NCI-H2171 treated with DMSO at 0.1 percent for 48 hours (cell line): ENCODE measurements around the gene LSMEM2.
"Not testable (repeated sequence)": the region's sequence is repeated elsewhere in the genome, so short reads cannot be mapped to it uniquely, and the experiment has no call there.

ENCODE experiments used
- DNase-seq: peaks from one replicate; lab custom pipeline; 2025; lab: John Stamatoyannopoulos, UW

Gene LSMEM2

DNA sequence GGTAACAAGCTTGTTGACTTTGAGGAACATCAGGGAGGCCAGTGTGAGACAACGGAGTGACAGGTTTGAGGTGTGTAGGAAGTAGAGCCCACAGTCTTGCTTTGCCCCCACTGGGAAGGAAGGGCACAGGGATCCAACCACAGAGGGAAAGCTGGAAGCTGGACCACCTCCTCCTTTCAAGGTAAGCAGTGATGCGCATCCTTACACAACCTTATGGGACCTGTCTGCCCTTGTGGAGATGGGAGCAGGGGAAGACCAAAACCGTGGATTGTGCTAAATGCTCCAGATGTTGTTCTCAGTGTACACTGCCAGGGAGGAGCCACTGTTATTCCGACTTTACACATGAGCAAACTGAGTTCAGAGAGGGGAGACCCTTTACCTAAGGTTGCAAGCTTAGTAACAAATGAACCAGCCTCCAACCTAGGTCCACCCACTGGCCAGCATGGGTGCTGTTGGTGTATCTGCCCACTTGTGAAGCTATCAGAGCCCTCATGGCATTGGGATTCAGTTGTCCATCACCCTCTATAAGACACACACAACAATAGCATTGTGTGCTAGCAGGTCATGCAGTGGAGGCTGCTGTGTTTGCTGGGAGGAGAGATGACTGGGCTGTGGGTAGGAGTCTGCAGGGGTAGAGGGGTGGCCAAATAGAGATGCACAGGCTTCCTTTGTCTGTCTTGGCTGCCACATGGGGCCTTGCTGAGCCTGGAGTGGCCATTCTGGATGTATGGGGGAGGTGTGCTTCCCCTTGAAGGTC is 586 bp upstream of the LSMEM2 start:
- DNase-seq, result no peak

- no peak for DNase-seq
These were observed 549 bp downstream of the LSMEM2 start for GRCh38 chr3:50279255-50280016.

- DNase-seq, result not testable (repeated sequence)
These were observed 5.2 kb downstream of the LSMEM2 start for GRCh38 chr3:50284121-50284520.

DNA sequence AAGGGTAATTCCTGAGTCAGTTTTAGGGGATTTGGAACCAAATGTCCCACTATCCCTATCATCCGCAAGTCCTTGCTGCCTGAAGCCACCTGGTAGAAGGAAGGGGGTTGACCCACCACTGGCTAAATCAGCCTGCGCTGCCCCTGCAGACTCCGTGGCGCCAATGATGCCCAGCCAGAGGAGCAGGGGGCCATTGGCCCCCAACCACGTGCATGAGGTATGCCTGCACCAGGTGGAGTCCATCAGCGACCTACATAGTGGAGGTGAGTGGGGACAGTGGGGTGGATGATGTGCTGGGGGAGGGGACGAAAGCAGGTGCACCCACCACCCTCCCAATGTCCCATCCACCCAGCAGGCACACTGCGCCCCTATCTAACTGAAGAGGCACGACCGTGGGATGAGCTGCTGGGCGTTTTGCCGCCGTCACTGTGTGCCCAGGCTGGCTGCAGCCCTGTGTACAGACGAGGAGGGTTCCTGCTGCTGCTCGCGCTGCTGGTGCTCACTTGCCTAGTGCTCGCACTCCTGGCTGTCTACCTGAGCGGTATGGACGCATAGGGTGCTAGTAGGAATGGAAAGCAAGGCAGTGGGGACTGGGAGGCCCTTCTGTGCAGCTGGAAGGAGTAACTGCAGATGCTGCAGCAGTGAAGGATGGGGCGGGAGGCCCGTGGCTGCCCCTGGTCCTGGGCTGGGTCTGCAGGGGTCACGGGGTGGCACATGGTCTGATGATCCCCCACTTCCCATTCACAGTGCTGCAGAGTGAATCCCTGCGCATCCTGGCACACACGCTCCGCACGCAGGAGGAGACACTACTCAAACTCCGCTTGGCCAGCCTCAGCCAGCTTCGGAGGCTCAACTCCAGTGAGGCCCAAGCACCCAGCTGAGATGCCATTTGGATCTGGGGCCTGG is 7.7 kb downstream of the LSMEM2 start:
- DNase-seq, result no peak

- DNase-seq, result no peak
These were observed 8.4 kb downstream of the LSMEM2 start for GRCh38 chr3:50287262-50287661.

GRCh38 chr3:50288387-50289007 is 9.6 kb downstream of the LSMEM2 start:
- DNase-seq, result no peak

- no peak for DNase-seq
These were observed 10.2 kb downstream of the LSMEM2 start for GRCh38 chr3:50289130-50289529.

- no peak for DNase-seq
These were observed 11.3 kb downstream of the LSMEM2 start for GRCh38 chr3:50290161-50290641.

DNA sequence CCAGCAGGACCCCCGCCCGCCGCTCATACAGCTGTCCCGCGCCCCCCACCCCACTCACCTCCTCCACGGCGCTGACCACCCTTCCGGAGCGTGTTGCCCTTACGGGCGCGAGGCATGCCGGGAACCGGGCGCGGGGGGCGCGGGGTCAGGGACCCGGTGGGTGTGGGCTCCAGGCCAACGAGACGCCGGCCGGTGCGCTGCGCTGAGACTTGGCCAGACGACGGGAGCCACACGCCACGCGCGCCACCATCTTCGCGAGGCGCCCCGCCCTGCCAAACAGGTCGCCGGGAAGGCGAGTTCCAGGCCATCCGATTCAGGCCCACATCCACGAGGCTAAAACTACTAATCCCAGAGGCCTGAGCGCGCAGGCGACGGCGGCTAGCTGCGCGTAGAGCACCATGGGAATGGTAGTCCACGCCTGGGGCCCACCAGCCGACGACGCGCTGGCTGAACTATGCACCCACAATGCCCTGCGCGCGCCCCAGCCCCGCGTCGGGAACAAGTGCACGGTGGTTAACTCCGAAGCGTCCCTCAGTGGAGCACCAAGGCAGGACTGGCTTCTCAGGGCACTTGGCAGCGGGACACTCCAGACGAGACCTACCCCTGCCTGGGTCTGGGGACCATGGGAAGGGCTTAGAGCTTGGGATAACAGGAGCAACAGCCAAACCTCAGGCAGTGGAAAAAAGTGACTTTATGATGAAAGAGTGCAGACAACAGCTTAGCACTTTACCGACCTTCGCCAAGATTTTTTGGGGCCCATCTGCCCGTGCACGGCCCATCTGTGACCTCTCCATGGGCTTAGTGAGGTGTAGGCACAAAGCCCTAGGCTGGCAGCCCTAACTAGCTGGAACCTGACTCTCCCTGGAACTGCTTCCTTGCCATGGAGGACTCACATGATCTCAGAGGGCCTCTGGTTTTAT is 13.5 kb downstream of the LSMEM2 start, which contains the start of gene IFRD2:
TSS of gene IFRD2 (minus strand) at position 271 of the 920 bp plus-strand sequence. CDS start at position 116, 155 bp downstream.
- peak; percentile 90 for DNase-seq

- DNase-seq, result no peak
These were observed 14.4 kb downstream of the LSMEM2 start for GRCh38 chr3:50293079-50293801.

- DNase-seq, result no peak
These were observed 15.2 kb downstream of the LSMEM2 start for GRCh38 chr3:50294089-50294488.

DNA sequence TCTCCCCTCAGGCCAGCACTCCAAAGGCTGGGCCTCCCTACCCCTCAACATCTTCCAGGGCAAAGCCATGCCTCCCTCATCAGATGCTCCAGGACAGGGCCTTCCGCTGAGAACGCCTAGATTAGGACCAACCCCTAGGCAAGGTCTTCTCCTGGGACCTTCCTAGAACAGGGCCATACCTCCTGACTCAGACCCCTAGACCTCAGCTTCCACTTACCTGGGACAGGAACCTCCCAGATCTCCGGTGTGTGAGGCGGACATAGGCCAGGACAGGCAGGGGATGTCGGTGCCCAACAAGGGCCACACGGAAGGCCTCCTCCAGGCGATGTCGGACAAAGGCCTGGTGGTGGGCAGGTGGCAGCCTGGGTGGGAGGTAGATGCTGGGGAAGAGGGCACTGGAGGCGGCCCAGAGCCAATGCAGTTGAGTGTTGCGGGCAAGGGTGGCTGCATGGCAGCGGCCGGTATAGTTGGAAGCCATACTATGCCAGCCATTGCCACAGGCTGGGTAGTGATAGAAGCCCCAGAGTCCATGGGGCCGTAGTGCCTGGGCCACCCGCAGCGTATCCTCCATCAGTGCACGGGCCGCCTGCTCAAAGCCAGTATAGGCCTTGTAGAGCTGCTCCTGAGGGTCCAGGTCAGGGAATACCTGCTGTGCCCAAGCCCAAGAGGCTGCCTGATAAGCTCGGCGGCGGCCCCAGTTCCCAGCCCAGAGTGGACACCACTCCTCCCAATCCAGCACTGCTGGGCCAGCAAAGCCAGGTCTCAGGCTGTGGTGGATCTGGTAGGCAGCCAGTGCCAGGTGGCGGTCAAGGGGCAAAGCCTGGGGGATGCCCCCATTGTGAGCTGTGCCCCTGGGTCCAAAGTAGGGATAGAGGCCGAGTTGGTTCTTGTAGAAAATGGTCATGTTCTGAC is 15.9 kb downstream of the LSMEM2 start:
- DNase-seq, result no peak

- no peak for DNase-seq
These were observed 16.9 kb downstream of the LSMEM2 start for GRCh38 chr3:50295553-50296431.

- DNase-seq, result no peak
These were observed 18.0 kb downstream of the LSMEM2 start for GRCh38 chr3:50296721-50297383.

DNA sequence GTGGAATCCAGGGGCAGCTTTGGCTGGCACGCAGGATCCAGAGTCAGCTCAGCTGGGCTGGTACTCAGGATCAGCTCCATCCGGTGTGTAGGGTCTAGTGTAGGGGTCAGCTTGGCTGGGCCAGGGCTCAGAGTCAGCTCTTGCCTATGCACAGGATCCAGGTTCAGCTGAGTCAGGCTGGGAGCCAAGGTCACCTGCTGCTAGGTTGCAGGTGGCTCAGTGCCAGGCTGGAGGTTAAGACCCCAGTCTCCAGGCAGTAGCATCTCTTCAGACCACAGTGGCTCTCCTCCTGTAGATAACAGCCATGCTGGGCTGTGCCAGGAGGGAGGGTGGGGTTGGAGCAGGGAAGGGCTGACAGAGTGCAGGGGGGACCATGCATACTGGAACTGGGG is 18.5 kb downstream of the LSMEM2 start:
- no peak for DNase-seq

DNA sequence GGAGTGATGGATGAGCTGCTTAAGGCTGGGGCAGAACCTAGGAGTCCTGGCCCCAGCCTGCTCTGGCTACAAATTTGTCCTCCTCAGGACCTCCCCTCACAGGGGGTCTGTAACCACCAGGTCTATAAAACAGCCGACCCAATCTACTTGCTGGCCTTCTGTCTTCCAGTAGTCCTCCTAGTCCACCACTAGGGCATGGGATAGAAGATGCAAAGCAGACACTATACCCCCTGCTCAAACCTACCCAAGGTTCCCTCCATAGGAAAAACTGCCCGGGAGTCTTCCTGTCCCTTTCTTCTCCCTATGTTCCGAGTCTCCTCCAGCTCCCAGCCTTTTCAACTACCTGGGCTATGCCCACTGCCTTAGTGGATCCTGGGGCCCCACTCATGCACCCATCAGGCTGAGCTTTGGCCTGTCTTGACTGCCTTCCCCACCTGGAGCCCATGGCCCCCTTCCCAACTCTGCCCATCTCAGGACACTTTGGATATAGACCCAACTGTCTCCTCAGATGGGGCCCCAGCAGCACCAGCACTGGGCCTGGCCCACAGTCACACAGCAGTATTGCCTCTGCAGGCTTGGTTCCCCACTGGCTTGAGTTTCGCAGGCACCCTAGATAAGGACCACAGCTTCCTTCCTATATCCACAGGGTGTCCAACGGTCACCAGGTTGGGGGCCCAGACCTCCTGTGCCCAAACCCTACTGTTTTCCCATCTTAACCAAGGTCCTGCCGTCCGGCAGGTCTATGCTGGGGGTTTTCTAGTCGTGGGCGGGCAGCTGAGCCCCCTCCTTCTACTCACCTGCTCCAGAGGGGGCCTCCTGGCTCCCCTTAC is 19.2 kb downstream of the LSMEM2 start:
- DNase-seq, result no peak
